ENCODE measurements around the gene SMLR1.

SMLR1 gene

GRCh38 chr6:130872250-130873095 is 45.3 kb downstream of the SMLR1 start:
- H3K4me2 ChIP-seq: no peak overlapping the region
- 0 out of 20 replicates have a peak, but pooled peaks cover 0 to 3% (median 0%) of the 10 kb centered on the region in 10 experiments for H3K4me1 ChIP-seq
- no peaks in the 10 kb centered on the region for H4K20me1 ChIP-seq
- no peak overlapping the region for H3K9ac ChIP-seq
- H3K27ac ChIP-seq: no peak overlapping the region
- no peak for TF ChIP-seq Cebpa-rat (IDR thresholded peaks at IDR 0.05)
- H3K4me3 ChIP-seq: no peak overlapping the region
- no peaks in the 10 kb centered on the region for H3K9me3 ChIP-seq (replicated peaks in 1 of 11)
- H3K27me3 ChIP-seq: no peaks in the 10 kb centered on the region
- peaks cover 0 to 44% (median 24%) of the 10 kb centered on the region in 11 experiments; a peak in 17 of 22 replicates for H3K36me3 ChIP-seq

- Histone ChIP-seq H4K20me1 (no peaks in the 10 kb centered on the region), H3K9me3 (replicated peaks in 1 of 11) (no peaks in the 10 kb centered on the region), H3K4me3 (no peak overlapping the region), H3K4me2 (0 out of 22 replicates have a peak overlapping the region, but pooled peaks of 1 of the 11 experiments have one; percentile 8), H3K9ac (no peak overlapping the region), H3K27ac (no peak overlapping the region), H3K36me3 (peaks cover 0 to 44% (median 24%) of the 10 kb centered on the region in 11 experiments; a peak in 17 of 22 replicates), H3K4me1 (0 out of 20 replicates have a peak, but pooled peaks cover 0 to 3% (median 0%) of the 10 kb centered on the region in 10 experiments), H3K27me3 (no peaks in the 10 kb centered on the region)
- TF ChIP-seq Cebpa-rat (IDR thresholded peaks at IDR 0.05): no peak
These were observed 46.5 kb downstream of the SMLR1 start for GRCh38 chr6:130873746-130874145.

- H3K9ac ChIP-seq: no peak overlapping the region
- TF ChIP-seq Cebpa-rat (IDR thresholded peaks at IDR 0.05): no peak
- H3K4me2 ChIP-seq: no peak overlapping the region
- H3K4me1 ChIP-seq: peaks cover 0 to 18% (median 0%) of the 10 kb centered on the region in 10 experiments; a peak in 7 of 20 replicates
- no peaks in the 10 kb centered on the region for H4K20me1 ChIP-seq
- no peak overlapping the region for H3K4me3 ChIP-seq
- no peak overlapping the region for H3K27ac ChIP-seq
- no peaks in the 10 kb centered on the region for H3K9me3 ChIP-seq (replicated peaks in 1 of 11)
- H3K36me3 ChIP-seq: peaks cover 0 to 69% (median 41%) of the 10 kb centered on the region in 11 experiments; a peak in 19 of 22 replicates
- no peaks in the 10 kb centered on the region for H3K27me3 ChIP-seq
These were observed 52.6 kb downstream of the SMLR1 start for GRCh38 chr6:130879826-130880225.

- peak overlapping the region in 3 of 11 experiments; percentile 4 to 61 (median 17); a peak in 5 of 22 replicates for H3K4me2 ChIP-seq
- TF ChIP-seq Cebpa-rat (IDR thresholded peaks at IDR 0.05): no peak
- no peak overlapping the region for H3K4me3 ChIP-seq
- H3K4me1 ChIP-seq: peaks cover 0 to 18% (median 0%) of the 10 kb centered on the region in 10 experiments; a peak in 7 of 20 replicates
- no peaks in the 10 kb centered on the region for H3K27me3 ChIP-seq
- no peaks in the 10 kb centered on the region for H3K9me3 ChIP-seq (replicated peaks in 1 of 11)
- no peak overlapping the region for H3K27ac ChIP-seq
- H4K20me1 ChIP-seq: no peaks in the 10 kb centered on the region
- H3K36me3 ChIP-seq: peaks cover 0 to 50% (median 47%) of the 10 kb centered on the region in 11 experiments; a peak in 18 of 22 replicates
- H3K9ac ChIP-seq: no peak overlapping the region
These were observed 55.2 kb downstream of the SMLR1 start for GRCh38 chr6:130882370-130882769.

GRCh38 chr6:130885392-130886192 is 58.4 kb downstream of the SMLR1 start:
- no peaks in the 10 kb centered on the region for H4K20me1 ChIP-seq

More at GRCh38 chr6:130885392-130886192, 58.4 kb downstream of the SMLR1 start:
- no peaks in the 10 kb centered on the region for H3K9me3 ChIP-seq (replicated peaks in 1 of 11)
- H3K9ac ChIP-seq: no peak overlapping the region
- H3K4me1 ChIP-seq: peaks cover 0 to 25% (median 0%) of the 10 kb centered on the region in 10 experiments; a peak in 7 of 20 replicates
- no peak overlapping the region for H3K4me2 ChIP-seq
- no peak overlapping the region for H3K4me3 ChIP-seq
- peaks cover 0 to 67% (median 54%) of the 10 kb centered on the region in 11 experiments; a peak in 18 of 22 replicates for H3K36me3 ChIP-seq
- H3K27ac ChIP-seq: no peak overlapping the region
- no peak for TF ChIP-seq Cebpa-rat (IDR thresholded peaks at IDR 0.05)
- no peaks in the 10 kb centered on the region for H3K27me3 ChIP-seq
